IPS-NIHi11 (cell line): Measurements from ENCODE around the gene FTCD.
"Not testable (repeated sequence)": the region's sequence is repeated elsewhere in the genome, so short reads cannot be mapped to it uniquely, and the experiment has no call there.

Experiments used
- DNase-seq: peaks from one replicate; pipeline ENCODE4 v3.0.0; 2012; ENCODE audit warnings: mixed read lengths, low spot score

The FTCD gene

DNA sequence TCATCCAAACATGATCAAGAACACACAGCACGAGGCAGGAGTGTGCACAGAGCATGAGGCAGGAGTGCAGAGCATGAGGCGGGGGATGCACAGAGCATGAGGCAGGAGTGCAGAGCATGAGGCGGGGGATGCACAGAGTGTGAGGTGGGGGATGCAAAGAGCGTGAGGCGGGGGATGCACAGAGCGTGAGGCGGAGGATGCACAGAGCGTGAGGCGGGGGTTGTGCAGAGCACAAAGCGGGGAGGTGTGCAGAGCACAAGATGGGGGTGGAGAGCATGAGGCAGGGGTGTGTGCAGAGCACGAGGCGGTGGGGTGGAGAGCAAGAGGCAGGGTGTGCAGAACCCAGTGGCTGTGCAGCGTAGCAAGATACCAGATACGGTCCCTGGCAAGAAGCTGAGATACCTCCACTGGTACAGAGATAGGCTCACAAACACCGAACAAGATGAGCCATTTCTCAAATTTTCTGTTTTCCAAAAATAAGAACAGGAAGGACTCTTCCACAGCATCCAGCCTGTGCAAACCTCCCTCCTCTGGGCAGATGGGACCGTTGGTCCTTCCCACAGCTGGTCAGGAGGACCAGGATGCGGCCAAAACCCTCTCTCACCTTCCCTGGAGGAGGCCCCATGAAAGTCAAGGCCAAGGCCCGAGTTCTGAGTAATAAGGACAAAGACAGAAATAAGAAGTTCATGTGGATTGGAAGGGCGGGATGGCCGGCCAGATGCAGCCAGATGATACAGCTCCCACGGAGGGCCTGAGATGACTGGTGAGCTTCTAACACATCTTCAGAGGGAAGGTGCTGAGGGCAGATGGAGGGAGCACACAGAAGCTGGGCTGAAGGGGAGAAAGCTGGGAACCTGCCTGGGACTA lies 16.9 kb upstream of the FTCD start:
- DNase-seq = peak; percentile 2

DNA sequence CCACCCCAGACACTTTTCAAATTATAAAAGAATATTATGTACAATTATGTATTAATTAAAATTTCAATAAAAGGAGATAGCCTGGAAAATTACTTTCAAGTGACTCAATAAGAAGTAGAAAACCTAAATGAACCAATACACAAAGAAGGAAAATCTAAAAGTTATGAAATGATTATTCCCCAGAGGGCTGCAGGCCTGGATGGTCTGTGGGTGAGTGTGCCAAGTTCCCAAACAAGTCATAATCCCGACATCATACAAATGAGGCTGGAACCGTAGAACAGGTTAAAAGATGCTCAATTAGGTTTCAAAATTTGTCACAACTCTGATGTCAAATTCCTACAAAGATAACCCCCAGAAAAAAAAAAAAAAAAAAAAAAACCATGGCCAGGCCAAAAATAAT lies 16.2 kb upstream of the FTCD start:
- no peak for DNase-seq

DNA sequence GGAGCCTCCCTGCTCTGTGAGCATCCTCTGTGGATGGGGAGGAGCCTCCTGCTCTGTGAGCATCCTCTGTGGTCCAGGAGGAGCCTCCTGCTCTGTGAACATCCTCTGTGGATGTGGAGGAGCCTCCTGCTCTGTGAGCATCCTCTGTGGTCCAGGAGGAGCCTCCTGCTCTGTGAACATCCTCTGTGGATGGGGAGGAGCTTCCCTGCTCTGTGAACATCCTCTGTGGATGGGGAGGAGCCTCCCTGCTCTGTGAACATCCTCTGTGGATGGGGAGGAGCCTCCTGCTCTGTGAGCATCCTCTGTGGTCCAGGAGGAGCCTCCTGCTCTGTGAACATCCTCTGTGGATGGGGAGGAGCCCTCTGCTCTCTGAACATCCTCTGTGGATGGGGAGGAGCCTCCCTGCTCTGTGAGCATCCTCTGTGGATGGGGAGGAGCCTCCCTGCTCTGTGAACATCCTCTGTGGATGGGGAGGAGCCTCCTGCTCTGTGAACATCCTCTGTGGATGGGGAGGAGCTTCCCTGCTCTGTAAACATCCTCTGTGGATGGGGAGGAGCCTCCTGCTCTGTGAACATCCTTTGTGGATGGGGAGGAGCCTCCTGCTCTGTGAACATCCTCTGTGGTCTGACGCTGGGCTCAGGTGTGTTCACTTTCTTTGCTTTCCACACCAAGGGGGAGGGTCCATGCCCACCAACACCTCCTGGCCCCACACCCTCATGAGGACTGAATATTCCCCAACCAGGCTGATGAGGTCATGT lies 15.2 kb upstream of the FTCD start:
- not testable (repeated sequence) for DNase-seq

DNA sequence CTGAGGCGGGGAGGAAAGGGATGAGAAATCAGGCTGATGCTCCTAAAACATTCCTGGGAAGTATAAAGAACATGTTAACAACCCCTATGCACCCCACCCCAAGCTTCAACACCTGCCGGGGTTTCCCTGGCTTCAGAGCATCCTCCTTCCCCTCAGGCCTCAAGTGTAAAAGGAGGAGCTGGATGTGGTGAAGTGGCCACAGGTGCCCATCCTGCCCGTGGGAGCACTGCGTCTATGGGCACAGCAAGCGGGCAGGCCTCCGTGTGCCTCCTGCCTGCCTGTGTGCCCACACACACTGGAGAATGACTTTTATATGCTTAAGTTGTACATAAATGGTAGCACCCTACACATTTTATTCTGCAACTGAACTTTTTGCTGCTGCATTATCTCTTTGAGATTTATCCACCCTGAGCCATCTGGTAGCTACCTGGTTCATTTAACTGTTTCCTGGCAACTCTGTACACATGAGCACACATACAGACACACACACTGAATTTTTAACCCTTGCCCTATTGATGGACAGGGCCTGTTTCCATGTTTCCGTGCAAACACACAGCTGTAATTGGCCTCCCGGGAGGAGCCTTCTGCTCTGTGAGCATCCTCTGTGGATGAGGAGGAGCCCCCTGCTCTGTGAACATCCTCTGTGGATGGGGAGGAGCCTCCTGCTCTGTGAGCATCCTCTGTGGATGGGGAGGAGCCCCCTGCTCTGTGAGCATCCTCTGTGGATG lies 13.4 kb upstream of the FTCD start:
- DNase-seq = no peak

DNA sequence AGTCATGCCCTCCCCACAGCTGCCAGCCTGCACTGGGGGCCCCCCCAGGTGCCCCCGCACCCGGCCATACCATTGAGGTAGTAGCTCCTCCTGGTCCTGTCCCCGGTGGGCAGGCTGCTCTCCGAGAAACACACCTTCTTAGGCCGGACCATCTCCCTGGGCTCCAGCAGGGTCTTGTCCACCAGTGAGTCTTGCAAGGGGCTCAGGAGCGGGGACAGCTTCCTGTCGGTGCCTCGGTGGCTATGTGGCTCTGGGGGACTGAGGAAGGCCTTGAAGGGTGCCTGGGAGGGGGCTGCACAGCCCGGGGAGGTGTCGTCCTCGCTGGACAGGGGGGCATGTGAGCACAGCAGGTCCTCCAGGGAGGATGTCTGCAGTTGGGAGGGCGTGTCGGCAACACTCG lies 12.9 kb upstream of the FTCD start:
- DNase-seq = no peak

DNA sequence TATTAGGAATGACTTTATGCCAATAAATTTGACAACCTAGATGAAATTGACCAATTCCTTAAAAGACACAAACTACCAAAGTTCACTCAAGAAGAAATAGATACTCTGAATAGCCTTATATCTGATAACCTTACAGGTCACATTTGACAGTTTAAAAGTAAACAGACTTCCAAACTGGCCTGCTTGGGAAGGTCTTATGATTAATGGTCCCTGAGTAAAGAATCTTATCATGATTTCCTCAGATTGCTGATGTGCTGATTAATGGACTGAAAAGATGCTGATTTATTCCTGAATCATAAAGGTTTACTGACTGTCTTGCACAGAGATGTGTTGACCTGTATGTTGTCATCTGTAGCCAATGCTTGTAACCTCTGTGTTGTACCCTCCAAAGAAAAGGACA lies 9.7 kb upstream of the FTCD start:
- no peak for DNase-seq

DNA sequence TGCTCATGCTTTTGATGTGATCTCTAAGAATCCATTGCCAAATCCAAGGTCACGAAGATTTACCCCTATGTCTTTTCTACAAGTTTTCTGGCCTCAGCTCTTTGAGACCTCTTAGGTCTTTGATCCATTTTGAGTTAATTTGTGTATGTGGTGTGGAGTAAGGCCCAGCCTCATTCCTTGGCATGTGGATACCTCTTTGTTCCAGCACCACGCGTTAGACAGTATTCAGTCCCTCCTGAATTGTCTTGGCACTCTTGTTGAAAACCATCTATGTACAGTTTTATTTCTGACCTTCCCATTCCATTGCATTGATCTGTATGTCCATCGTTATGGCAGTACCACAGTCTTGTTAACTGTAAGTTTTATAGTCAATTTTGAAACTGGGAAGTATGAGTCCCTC lies 8.0 kb upstream of the FTCD start:
- no peak for DNase-seq

DNA sequence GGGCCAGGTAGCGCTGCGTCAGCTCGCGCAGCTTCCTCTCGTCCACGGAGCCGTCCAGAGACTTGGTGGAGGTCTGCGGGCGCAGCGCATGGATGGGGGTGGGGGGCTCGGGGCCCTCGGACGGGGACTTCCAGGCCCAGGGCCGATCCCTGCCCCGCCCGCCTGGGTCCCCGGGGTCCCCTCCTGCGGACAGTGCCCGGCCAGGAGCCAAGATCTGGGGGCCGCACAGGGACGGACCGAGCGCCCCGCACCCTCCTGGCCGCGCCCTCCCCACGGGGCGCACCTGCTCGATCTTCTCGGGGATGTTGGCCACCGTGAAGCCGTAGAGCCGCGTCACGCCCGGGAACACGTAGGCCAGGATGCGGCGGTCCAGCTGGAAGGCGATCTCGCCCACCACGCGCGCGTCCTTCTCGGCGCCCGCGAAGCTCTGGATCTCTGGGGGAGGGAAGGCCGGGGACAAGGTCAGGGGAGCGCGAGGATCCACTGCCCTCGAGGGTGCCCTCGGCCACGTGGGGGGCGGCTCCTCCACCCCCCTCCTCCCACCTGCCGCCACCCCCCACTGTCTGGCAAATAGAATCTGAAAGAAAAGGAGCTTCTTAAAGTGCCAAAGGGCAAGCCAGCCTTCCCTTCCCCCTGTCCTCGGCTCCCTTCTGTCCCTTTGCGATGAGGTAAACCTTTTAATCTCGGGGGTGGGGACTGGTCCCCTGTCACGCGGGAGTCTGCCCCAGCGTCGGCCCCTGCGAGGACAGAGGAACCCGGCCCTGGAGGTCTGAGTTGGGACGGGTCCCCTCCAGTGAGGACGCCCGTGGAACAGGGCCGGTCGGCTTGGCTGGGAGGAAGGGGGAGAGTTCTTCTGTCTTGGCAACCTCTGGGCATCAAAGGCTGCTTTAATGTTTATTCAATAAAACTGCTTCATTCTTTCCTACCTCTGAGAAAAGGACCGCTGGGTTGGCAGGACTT lies 6.5 kb upstream of the FTCD start:
- no peak for DNase-seq

DNA sequence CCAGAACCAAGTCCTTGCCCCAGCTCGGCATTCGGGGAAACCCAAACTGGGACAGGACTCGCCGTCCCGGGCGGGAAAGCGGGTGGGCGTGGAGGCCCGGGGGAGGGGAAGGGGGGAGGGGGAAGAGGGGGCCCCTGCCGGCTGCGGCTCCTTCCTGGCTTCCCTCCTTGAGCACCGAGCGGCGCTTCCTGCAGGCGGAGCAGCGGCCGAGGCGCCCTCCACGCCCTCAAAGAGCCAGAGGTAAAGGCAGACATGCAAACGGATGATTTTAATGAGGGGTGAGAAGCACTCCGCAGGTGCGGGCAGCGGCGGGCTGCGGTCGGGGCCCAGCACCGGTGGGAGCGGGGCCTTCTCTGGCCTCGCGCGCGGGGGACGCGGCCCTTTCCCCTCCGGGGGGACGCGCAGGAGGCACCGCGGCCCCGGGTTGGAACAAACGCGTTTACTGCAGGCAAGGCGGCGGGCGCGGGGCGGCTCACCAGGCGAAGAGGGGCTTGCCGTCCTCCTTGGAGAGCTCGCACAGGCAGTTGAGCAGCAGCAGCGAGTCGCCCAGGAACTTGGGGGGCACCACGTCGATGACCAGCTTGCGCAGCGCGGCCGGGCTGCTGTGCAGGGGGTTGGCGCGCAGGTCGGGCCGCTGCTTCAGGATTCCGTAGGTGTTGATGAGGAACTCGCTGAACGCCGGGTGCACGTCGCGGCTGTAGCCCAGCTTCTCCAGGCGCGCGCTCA lies 5.7 kb upstream of the FTCD start:
- no peak for DNase-seq

DNA sequence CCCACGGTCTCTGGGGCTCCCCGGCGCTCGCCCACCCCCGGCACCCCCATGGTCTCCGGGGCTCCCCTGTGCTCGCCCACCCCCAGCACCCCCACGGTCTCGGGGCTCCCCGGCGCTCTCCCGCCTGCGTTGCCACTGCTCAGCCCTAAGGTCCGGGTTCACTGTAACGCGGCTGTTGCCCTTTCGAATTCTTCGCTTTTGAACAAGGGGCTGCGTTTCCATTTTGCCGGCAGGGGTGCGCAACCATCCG lies 5.2 kb upstream of the FTCD start:
- no peak for DNase-seq

DNA sequence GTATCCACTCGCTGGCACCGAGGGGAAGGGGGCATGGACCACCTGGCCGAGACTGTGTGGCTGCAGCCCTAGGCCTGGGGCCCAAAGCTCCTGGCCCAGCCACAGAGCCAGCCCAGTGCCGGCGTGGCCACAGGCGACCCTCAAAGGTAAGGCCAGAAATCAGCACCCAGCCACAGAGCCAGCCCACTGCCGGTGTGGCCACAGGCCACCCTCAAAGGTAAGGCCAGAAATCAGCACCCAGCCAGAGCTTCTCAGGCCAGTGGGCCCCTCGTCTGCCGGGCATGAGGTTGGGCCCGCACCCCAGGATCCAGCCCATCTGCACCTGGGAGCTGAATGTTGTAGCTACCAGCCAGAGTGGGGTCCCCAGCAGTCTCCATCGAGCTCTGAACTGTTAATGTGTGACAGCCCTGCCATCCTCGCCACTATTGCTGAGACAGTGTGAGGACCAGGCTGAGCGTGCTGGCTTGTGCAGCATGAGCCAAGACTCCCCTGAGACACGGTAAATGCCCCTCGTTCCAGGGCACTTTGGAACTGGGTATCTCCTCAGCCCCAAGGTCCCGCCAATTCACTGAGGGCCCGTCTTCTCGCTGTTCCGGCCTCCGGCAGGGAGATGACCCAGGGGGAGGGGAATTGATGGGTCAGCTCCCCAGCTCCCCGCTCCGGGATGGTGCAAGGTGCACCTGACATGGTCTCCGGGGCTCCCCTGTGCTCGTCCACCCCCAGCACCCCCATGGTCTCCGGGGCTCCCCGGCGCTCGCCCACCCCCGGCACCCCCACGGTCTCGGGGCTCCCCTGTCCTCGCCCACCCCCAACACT lies 4.7 kb upstream of the FTCD start:
- DNase-seq = no peak

DNA sequence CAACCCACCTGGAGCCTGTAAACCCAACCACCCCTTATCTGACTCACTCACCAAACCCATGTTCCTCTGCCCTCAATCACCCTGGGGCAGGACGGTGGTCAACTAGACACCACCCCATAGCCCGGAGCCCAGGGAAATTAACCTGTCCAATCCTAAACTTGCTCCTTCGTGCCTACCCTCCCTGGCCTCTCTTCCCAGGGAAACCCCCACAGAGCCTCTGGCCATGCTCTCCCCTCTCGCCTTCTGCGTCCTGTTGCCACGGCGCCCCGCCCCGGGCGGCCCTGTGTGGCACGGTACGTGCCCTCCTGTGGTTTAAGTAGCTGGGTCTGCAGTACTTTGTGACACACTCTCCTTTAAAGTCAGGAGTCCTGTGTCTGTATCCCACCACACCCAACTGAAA lies 4.0 kb upstream of the FTCD start:
- no peak for DNase-seq

DNA sequence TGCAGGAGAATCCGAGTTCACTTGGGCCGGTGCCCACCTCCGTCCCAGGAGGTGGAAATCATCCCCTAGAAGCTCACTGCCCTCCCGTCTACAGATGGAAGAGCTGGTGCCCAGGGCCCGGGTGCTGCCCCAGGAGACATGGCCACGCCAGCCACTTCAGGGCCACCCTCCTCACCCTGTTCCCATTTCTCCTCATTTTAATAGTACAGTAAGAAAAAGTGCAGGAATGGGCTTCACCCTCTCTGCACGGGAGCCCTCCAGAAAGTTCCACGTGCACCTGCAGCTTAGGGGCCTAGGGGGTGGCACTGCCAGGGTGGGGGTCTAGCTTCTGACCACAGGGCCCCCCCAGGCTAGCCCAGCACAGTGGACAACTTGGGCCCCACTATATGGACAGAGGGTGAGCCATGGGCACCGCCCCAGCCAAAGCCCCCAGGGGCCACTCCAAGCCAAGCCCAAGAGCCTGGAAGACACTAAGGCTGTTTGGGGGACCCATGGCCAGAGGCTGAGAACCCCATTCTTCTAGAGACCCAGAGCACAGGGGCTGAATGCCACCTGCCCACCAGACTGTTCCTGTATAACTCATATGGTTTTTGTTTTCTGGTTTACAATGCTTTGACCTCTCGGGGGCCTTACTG lies 3.4 kb upstream of the FTCD start:
- DNase-seq = no peak

DNA sequence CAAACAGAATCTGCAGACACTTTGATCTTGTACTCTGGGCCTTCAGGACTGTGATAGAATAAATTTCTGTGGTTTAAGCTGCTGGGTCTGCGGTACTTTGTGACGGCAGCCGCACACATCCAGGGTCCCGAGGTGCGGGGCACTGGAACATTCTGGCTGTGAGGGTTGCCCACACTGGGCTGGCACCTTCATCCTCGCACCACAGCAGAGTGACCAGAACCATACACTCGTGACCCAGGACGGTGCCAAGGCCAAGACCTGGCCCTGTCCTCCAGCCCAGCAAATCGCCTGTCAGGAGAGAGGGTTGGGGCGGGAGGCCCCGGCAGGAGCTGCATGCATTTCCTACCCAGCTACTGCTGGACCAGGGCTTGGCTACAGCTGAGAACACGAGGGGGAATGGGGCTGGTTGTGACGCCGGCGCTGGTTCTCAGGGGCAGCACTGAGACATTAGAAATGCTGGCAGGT lies 2.6 kb upstream of the FTCD start:
- no peak for DNase-seq

DNA sequence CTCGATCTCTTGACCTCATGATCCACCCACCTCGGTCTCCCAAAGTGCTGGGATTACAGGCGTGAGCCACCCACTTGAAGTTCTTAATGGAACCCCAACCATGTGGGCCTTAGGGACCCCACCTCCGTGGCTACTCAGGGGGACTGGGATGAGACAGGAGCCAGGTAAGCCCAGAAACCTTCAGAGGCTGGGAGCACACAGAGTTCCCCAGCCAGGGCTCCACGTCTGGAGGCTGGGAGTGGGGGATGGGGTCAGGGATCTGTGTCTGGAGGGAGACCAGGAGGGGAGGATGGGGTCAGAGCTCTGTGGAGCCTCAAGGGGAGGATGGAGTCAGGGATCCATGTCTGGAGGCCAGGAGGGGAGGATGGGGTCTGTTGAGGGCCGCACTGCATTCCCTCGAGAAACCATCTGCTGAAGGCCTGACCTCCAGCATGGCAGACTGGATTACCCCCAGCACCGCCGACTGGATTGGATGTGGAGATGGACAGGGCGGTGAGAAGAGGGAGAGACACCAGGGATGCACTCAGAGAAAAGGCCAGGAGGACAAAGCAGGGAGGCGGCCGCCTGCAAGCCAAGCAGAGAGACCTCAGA lies 2.1 kb upstream of the FTCD start:
- DNase-seq = no peak

DNA sequence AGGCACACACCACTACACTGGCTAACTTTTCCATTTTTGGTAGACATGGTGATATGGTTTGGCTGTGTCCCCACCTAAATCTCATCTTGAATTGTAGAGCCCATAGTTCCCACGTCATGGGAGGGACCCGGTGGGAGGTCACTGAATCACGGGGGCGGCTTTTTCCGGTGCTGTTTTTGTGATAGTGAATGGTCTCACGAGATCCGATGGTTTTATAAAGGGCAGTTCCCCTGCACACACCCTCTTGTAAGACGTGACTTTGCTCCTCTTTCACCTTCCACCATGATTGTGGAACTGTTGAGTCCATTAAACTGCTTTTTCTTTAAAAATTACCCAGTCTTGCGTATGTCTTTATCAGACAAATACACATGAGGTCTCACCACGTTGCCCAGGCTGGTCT lies 1.3 kb upstream of the FTCD start:
- no peak for DNase-seq

DNA sequence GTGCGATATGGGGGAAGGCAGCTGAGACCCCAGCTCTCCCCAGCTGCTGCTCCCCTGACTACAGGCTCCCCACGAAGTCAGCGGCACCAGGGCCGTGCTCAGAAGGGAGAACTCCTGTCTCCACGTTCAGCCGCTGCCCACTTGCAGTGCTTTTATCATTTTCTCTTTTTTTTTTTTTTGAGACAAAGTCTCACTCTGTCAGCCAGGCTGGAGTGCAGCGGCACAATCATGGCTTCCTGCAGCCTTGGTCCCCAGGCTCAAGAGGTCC lies 933 bp upstream of the FTCD start:
- DNase-seq = no peak

DNA sequence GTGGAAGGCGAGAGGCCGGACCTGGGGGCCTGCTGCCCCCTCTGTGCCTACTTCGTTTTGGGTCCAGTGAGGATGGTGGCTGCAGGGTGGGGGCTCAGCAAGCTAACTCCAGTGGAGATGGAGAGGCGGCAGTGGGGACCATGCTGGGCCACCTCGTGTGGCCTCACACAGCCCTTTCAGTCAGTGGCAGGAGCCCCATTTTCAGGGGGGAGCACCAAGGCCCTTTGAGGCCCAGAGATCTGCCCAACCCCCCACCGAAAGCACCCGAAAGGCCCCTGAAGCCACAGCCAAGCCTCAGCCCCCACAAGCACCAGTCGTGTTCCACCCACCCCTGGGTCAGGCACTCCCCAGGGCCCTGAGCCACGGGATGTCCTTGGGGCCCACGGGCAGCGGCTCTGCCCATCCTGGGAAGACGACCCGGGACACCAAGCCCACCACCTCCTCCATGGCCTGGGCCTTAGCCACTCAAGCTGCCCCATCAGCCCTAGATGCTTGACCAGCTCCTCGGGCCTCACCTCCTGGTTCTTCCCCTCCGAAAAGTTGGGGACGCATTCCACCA lies 345 bp downstream of the FTCD start:
- no peak for DNase-seq

DNA sequence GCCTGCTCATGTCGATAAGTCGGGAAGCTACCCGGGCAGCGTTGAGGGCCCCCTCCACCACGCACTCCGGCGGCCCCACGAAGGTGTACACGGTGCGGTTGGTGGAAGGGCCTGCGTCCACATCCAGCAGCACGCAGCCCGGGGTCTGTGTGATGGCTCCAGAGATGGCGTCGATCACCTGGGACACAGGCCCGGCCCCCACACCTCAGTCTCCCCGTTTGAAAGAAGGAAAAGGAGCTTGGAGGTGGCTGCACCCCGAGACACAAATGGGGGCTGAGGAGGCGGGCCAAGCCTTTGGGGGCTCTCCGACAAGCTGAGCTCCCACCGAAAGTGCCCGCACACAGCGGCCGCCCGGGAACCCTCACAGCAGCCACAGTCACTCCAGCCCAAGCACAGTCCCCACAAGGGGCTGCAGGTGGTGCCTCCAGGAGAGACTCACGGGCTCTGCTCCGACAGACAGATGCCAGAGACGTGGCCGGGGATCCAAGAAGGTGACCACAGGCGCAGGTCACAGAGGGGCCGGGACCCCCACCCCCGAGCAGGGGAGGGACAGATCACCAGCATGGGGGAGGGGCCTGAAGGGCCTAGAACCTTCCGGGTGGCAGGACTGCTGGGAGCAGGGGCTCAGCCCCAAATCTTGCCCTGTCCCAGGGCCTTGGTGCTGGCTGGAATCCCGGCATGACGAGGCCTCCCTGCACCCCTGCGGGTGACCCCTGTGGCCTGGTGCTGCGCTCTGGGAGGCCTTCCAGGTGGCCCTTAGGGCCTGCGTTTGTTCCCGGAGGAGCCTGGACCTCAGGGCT lies 1.0 kb downstream of the FTCD start:
- DNase-seq = no peak
